BJ (cell line): ENCODE data around the gene PHC3. TPM values are rescaled to one million over a fixed set of nuclear protein-coding genes. Genes with fewer than 3 reads are reported as not detected.

Experiments
- CTCF ChIA-PET: fragments of 350-600 bp; formaldehyde crosslinking; extraction: SDS; loops from one replicate; lab custom pipeline; 2021; ENCODE audit warnings: antibody characterized with exemption, inconsistent platforms; lab: Yijun Ruan, JAX
- POLR2A ChIA-PET: fragments of 300-600 bp; sonication (Branson Sonifier 250); formaldehyde crosslinking; extraction: SDS; loops from one replicate; lab custom pipeline; 2021; ENCODE audit warnings: antibody characterized with exemption; lab: Charles Lee
- DNase-seq: peaks from one replicate; pipeline ENCODE4 v3.0.0-alpha.2; 2011; ENCODE audit warnings: low read depth
- H3K27me3 ChIP-seq: 2 replicates; pipeline ENCODE4 v1.6.0; 2011; ENCODE audit warnings: low read length; ENCODE audit not compliant: control insufficient read depth, insufficient read depth
- H3K36me3 ChIP-seq: 2 replicates; pipeline ENCODE4 v1.5.1; 2011; ENCODE audit warnings: low read length; ENCODE audit not compliant: control insufficient read depth, insufficient read depth
- H3K4me3 ChIP-seq: 2 replicates; pipeline ENCODE4 v1.5.1; 2011; ENCODE audit warnings: low read depth, mild to moderate bottlenecking, control low read depth, low read length
- polyA plus RNA-seq: library from polyadenylated mRNA; depleted of rRNA; stranded (reverse); fragments of >200 nt; gene quantifications from 2 replicates; pipeline ENCODE4 v1.2.3, GENCODE V29; 2011
- TF ChIP-seq, protein P1 (sequence below): IDR thresholded peaks from 2 replicates; pipeline ENCODE4 v1.5.1; 2011; ENCODE audit warnings: low read depth, mild to moderate bottlenecking, control low read depth, inconsistent platforms, low read length, moderate library complexity; ENCODE audit not compliant: insufficient read depth

PHC3 gene
- polyA plus RNA-seq, 1 experiment, result 56.2 TPM

DNA sequence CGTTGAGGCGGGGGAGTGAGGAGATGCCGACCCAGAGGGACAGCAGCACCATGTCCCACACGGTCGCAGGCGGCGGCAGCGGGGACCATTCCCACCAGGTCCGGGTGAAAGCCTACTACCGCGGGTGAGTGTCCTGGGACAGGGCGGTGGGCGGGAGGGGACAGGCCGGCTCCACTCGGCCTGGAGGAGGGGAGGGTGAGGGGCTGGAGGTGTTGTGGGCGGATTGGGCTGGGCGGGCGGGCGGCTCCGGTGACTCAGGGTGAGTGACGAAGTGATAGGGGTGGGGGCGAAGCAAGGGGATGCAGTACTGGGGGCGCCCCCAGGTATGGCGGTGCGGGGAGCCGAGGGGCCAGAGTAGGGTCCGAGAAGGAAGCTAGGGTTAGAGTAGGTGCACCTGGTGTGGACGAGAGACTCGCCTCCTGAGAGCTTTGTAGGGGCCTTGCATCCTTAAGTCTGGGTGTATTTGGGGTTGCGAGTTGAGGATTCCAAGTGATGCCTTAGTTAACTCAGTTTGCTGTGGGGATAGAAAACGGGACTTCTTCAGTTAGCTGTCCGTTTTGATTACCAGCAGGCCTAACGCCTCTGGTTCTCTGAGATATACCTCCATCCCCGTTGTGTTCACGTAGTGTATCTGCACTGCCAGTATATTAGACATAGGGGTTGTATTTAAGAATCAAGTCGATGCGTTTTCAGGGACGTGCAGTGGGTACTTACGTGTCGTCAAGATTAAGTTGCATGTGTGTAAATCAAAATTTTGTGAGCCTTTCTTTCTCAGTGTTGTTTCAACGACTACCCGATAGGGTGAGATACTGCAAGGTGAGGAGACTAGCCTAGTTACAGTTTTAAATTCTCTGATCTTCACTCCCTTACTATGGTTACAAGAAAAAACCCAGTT, 41.4 kb upstream of the PHC3 start:
- TF ChIP-seq, protein P1, sequence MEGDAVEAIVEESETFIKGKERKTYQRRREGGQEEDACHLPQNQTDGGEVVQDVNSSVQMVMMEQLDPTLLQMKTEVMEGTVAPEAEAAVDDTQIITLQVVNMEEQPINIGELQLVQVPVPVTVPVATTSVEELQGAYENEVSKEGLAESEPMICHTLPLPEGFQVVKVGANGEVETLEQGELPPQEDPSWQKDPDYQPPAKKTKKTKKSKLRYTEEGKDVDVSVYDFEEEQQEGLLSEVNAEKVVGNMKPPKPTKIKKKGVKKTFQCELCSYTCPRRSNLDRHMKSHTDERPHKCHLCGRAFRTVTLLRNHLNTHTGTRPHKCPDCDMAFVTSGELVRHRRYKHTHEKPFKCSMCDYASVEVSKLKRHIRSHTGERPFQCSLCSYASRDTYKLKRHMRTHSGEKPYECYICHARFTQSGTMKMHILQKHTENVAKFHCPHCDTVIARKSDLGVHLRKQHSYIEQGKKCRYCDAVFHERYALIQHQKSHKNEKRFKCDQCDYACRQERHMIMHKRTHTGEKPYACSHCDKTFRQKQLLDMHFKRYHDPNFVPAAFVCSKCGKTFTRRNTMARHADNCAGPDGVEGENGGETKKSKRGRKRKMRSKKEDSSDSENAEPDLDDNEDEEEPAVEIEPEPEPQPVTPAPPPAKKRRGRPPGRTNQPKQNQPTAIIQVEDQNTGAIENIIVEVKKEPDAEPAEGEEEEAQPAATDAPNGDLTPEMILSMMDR, result no peak
- Histone ChIP-seq H3K27me3 (no peaks in the 10 kb centered on the region), H3K4me3 (peak overlapping the region; percentile 76), H3K36me3 (no peaks in the 10 kb centered on the region)
- POLR2A ChIA-PET, result no interaction called here
- CTCF ChIA-PET, result interaction anchor here (0.9 to 1.1 kb wide), 2 partner anchors 9 to 172 kb away, joined by 3 to 4 read pairs; no protein-coding TSS in a partner anchor
- DNase-seq, result no peak

DNA sequence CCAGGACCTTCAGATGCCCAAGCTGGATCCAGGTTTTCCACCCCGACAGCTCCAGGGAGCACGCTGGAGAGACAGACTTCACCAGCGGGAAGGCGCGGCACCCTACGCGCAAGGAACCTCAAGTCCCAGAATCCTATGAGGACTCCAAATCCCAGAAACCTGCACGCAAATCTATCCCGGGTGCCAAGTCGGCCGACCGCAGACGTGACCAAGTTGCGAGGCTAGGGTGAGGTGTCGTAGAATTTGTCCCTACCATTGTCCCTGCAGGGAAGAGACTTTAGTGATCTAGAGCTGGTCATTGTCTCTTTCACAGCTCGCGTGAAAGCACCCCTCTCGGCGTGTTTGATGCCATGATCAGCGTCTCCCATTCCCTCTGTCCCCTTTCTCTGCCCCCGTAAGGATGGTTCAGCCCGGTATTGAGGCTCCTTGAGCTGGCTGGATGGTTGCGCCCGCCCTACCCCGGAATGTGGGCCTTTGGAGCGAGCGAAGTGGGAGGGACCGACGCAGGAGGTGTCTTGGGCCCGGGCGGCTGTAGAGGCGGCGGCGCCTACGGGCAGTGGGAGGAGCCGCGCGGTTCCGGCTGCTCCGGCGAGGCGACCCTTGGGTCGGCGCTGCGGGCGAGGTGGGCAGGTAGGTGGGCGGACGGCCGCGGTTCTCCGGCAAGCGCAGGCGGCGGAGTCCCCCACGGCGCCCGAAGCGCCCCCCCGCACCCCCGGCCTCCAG, 40.6 kb upstream of the PHC3 start, which contains the start of gene PRKCI:
Gene PRKCI, plus strand, starts transcription at position 501 of the 723 bp plus-strand sequence. CDS start 246 bp downstream, outside the sequence.
- Histone ChIP-seq H3K27me3 (no peaks in the 10 kb centered on the region), H3K36me3 (no peaks in the 10 kb centered on the region), H3K4me3 (peak within 1 kb of the TSS; percentile 76)
- TF ChIP-seq, protein P1, result no peak
- DNase-seq, result peak; percentile 67
- ChIA-PET CTCF (interaction anchor here (0.9 to 1.1 kb wide), 3 partner anchors 10 to 173 kb away, joined by 3 to 4 read pairs (median 3); no protein-coding TSS in a partner anchor), POLR2A (no interaction called here)

DNA sequence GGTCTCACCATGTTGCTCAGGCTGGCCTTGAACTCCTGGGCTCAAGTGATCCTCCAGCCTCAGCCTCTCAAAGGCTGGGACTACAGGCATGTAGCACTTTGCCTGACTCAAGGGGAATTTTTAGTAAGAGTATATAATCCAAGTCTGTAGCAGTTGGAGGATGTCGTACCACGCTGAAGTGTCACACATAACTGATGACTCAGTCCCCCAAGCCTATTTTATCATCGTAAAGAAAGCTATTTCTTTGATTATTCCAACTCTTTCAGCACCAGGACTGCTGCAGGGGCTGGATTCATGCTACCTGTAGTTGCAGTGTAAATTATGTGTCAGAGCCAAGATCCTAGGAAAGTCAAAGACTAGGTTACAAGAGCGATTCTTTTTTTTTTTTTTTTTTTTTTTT, 39.3 kb upstream of the PHC3 start:
- DNase-seq, result no peak
- CTCF ChIA-PET, result no interaction called here
- POLR2A ChIA-PET, result no interaction called here
- no peak overlapping the region for H3K4me3 ChIP-seq
- TF ChIP-seq, protein P1, result no peak
- H3K27me3 ChIP-seq, result no peaks in the 10 kb centered on the region
- H3K36me3 ChIP-seq, result no peaks in the 10 kb centered on the region

DNA sequence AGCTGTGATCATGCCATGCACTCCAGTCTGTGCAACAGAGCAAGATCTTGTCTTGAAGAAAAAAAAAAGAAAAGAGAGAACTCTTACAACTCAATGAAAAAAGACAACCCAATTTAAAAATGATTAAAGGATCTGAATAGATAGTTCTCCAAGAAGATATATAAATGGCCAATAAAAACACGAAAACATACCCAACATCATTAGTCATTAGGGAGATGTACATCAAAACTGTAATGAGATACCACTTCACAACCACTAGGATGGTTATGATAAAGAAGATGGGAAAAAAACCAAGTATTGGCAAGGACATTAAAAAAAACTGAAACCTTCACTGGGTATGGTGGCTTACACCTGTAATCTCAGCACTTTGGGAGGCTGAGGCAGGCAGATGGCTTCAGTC, 38.3 kb upstream of the PHC3 start:
- Histone ChIP-seq H3K4me3 (no peak overlapping the region), H3K27me3 (no peaks in the 10 kb centered on the region), H3K36me3 (no peaks in the 10 kb centered on the region)
- DNase-seq, result no peak
- POLR2A ChIA-PET, result no interaction called here
- TF ChIP-seq, protein P1, result no peak
- CTCF ChIA-PET, result no interaction called here

DNA sequence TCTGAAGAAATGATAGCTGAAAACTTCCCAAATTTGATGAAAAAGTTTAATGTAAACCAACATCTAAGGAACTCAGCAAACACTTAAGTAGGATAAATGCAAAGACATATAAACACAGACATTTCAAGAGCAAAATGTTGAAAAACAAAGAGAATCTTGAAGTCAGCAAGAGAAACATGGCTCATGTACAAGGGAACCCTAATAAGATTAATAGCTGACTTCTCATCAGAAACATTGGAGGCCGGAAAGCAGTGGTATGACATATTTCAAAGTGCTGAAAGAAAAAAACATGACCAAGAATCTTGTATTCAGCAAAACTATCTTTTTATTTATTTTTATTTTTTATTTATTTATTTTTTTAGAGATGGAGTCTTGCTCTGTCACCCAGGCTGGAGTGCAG, 30.1 kb upstream of the PHC3 start:
- CTCF ChIA-PET, result interaction anchor here (1.5 kb wide), 1 partner anchor 12 kb away, joined by 4 read pairs; no protein-coding TSS in a partner anchor
- Histone ChIP-seq H3K4me3 (no peak overlapping the region), H3K27me3 (no peaks in the 10 kb centered on the region), H3K36me3 (no peaks in the 10 kb centered on the region)
- DNase-seq, result no peak
- TF ChIP-seq, protein P1, result no peak
- POLR2A ChIA-PET, result interaction anchor here (0.7 kb wide), 1 partner anchor 15 kb away, joined by 3 read pairs; no protein-coding TSS in a partner anchor
